GM12891 (cell line): Measurements from ENCODE around the gene ITGBL1.

Experiments
- PAX5 ChIP-seq: IDR thresholded peaks from 2 replicates; pipeline ENCODE4 v1.6.1; 2011; ENCODE audit warnings: low read length, moderate library complexity, mild to moderate bottlenecking; ENCODE audit not compliant: insufficient read depth, severe bottlenecking
- POLR2A ChIP-seq: IDR thresholded peaks from 2 replicates; pipeline ENCODE4 v1.6.1; 2011; ENCODE audit warnings: low read depth, low read length, control low read depth
- POLR2AphosphoS5 ChIP-seq: IDR thresholded peaks from 2 replicates; pipeline ENCODE4 v1.6.1; 2011; ENCODE audit warnings: low read depth, low read length, control low read depth
- POU2F2 ChIP-seq: IDR thresholded peaks from 2 replicates; pipeline ENCODE4 v1.6.1; 2011; ENCODE audit warnings: low read depth, mild to moderate bottlenecking, control low read depth, low read length, moderate library complexity
- SPI1 ChIP-seq: IDR thresholded peaks from 2 replicates; pipeline ENCODE4 v1.6.1; 2011; ENCODE audit warnings: low read depth, low read length, control low read depth

- TF ChIP-seq POLR2AphosphoS5 (no peak), POLR2A (no peak), PAX5 (no peak), SPI1 (no peak), POU2F2 (no peak)
Measured at GRCh38 chr13:101451641-101452040, 834 bp upstream of the ITGBL1 start.
